Stomach smooth muscle (tissue), 2 donors: ENCODE data around the gene TBX1.
"Not testable (repeated sequence)": the region's sequence is repeated elsewhere in the genome, so short reads cannot be mapped to it uniquely, and the experiment has no call there.

Experiments
- H3K27ac ChIP-seq: one replicate; pipeline ENCODE4 v1.7.0; 2013; ENCODE audit warnings: mild to moderate bottlenecking, low read length, inconsistent platforms
- H3K27me3 ChIP-seq, 2 donors: one replicate each; pipeline ENCODE4 v1.7.0; 2013; ENCODE audit warnings: low read length in 2 of 2; ENCODE audit not compliant: insufficient read depth in 2 of 2, control insufficient read depth in 1 of 2
- H3K36me3 ChIP-seq, 2 donors: one replicate each; pipeline ENCODE4 v1.7.0; 2013; ENCODE audit warnings: low read length in 2 of 2; ENCODE audit not compliant: control insufficient read depth in 2 of 2, insufficient read depth in 2 of 2
- H3K4me1 ChIP-seq: one replicate; pipeline ENCODE4 v1.7.0; 2013; ENCODE audit warnings: low read length; ENCODE audit not compliant: control insufficient read depth, insufficient read depth
- H3K4me3 ChIP-seq, 2 donors: one replicate each; pipeline ENCODE4 v1.7.0; 2013; ENCODE audit warnings: low read length in 2 of 2
- H3K9ac ChIP-seq, 2 donors: one replicate each; pipeline ENCODE4 v1.7.0; 2013; ENCODE audit warnings: low read length in 2 of 2, mild to moderate bottlenecking in 1 of 2
- H3K9me3 ChIP-seq, 2 donors: one replicate each; pipeline ENCODE4 v1.7.0; 2013; ENCODE audit warnings: low read length in 2 of 2; ENCODE audit not compliant: control insufficient read depth in 2 of 2
- donor health status: healthy.
- donor health status: Pancreatic carcinoma.

Gene TBX1

DNA sequence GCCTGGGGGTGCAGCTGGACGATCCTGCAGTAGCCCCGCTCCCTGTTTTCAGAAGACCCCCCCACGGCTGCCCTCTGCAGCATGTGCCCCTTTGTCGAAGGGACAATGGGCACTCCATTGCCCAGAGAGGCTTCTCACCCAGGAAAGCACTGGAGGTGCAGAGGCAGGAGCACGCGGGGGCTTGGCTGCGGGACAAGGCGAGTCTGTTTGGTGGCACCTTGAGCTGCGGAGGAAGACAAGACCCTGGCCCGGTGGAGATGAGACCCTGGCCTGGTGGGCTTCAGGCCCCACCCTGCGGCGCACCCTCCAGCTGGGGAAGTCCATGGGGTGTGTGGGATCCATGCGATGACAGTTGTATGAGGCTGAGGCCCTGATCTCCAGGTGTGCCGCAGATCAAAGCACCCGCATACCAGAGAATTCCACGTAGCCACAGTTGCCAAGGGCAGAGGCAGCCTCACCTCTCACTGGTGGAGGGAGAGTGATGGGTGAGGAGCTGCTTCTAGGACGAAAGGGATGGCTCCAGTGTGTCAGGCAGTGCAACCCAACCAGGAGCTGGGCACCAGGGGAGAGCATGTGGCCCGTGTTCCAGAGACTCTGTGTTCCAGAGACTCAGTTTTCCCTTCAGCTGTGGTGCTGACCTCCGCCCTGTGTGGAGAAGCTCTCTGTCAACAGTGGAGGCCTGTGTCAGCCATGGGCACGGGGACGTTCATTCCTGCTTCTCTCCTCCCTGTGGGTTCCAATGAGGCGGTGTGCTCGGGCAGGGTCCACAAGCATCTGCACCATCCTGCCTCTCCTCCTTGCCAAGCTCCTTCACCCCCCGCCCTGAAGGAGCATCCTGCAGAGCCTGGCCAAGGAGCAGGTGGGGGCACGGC is 10.0 kb downstream of the TBX1 start:
- Histone ChIP-seq H3K9ac (no peak overlapping the region), H3K4me1 (peaks cover 10% of the 10 kb centered on the region), H3K9me3 (no peaks in the 10 kb centered on the region), H3K27ac (no peak overlapping the region), H3K36me3 (no peaks in the 10 kb centered on the region), H3K27me3 (peaks cover 43 to 59% of the 10 kb centered on the region in 2 donors), H3K4me3 (no peak overlapping the region)

GRCh38 chr22:19772422-19772672 is 11.8 kb downstream of the TBX1 start:
- peaks cover 41 to 47% of the 10 kb centered on the region in 2 donors for H3K27me3 ChIP-seq
- no peak overlapping the region for H3K27ac ChIP-seq

GRCh38 chr22:19772673-19773469 is 12.3 kb downstream of the TBX1 start:
- Histone ChIP-seq H3K36me3 (no peaks in the 10 kb centered on the region), H3K4me1 (peaks cover 2% of the 10 kb centered on the region), H3K9me3 (no peaks in the 10 kb centered on the region), H3K27ac (no peak overlapping the region), H3K9ac (no peak overlapping the region), H3K4me3 (no peak overlapping the region), H3K27me3 (peaks cover 37 to 42% of the 10 kb centered on the region in 2 donors)

More at GRCh38 chr22:19772422-19772672, 11.8 kb downstream of the TBX1 start:
- Histone ChIP-seq H3K36me3 (no peaks in the 10 kb centered on the region), H3K9ac (no peak overlapping the region), H3K9me3 (no peaks in the 10 kb centered on the region), H3K4me3 (no peak overlapping the region), H3K4me1 (peaks cover 2% of the 10 kb centered on the region)

- H3K9ac ChIP-seq = no peak overlapping the region
- H3K9me3 ChIP-seq = no peaks in the 10 kb centered on the region
- no peaks in the 10 kb centered on the region for H3K36me3 ChIP-seq
- H3K27me3 ChIP-seq = peaks cover 30 to 35% of the 10 kb centered on the region in 2 donors
- peaks cover 2% of the 10 kb centered on the region for H3K4me1 ChIP-seq
- H3K4me3 ChIP-seq = no peak overlapping the region
- no peak overlapping the region for H3K27ac ChIP-seq
These were observed 13.0 kb downstream of the TBX1 start for GRCh38 chr22:19773470-19774040.

DNA sequence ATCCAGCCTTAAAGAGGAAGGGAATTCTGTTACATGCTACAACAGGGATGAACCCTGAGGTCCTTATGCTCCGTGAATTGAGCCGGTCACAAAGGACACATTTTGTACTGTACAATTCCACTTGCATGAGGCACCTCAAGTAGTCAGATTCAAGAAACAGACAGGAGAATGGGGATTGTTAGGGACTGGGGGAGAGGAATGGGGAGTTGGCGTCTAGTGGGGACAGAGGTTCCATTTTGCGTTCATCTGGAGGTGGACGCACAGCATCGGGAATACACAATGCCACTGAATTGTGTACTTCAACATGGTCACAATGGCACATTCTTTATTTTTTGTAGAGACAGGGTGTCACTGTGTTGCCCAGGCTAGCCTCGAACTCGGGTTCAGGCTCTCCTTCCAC is 14.1 kb downstream of the TBX1 start:
- no peaks in the 10 kb centered on the region for H3K36me3 ChIP-seq
- H3K9ac ChIP-seq = no peak overlapping the region
- no peak overlapping the region for H3K4me3 ChIP-seq
- H3K9me3 ChIP-seq = no peaks in the 10 kb centered on the region
- H3K27me3 ChIP-seq = peaks cover 23 to 35% of the 10 kb centered on the region in 2 donors
- peaks cover 2% of the 10 kb centered on the region for H3K4me1 ChIP-seq
- H3K27ac ChIP-seq = no peak overlapping the region

- Histone ChIP-seq H3K4me3 (no peak overlapping the region), H3K27ac (no peak overlapping the region), H3K9ac (no peak overlapping the region), H3K36me3 (no peaks in the 10 kb centered on the region), H3K4me1 (peaks cover 2% of the 10 kb centered on the region), H3K27me3 (peaks cover 14 to 27% of the 10 kb centered on the region in 2 donors), H3K9me3 (no peaks in the 10 kb centered on the region)
These were observed 15.1 kb downstream of the TBX1 start for GRCh38 chr22:19775496-19776325.

- Histone ChIP-seq H3K4me3 (no peak overlapping the region), H3K36me3 (no peaks in the 10 kb centered on the region), H3K27me3 (peaks cover 12 to 21% of the 10 kb centered on the region in 2 donors), H3K9me3 (no peaks in the 10 kb centered on the region), H3K4me1 (peaks cover 2% of the 10 kb centered on the region), H3K9ac (no peak overlapping the region), H3K27ac (no peak overlapping the region)
These were observed 16.0 kb downstream of the TBX1 start for GRCh38 chr22:19776433-19777031.

GRCh38 chr22:19777192-19777591 is 16.6 kb downstream of the TBX1 start:
- not testable (repeated sequence) for H3K4me3 ChIP-seq, H3K27ac ChIP-seq, H3K9ac ChIP-seq, H3K4me1 ChIP-seq, H3K36me3 ChIP-seq, H3K9me3 ChIP-seq
- H3K27me3 ChIP-seq = peaks cover 10 to 17% of the 10 kb centered on the region in 2 donors

DNA sequence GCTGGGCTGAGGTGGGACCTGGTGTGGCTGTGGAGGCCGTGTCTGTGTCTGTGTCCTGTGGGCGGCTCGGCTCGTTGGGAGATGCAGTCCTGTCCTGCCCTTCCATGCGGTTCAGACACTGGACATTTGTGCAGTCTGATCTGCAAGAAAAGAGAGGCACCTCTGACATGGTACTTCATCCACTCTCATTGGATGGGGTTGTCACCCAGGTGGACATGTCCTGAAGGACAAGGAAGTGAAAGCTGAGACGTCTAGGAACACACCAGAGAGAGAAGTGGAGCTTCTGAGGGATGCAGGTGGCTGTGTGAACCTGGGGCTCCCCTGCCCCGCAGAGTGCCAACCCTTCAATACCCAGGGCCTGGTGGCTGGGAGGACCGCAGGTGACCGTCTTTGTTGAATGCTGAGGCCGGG is 18.4 kb downstream of the TBX1 start:
- peaks cover 2% of the 10 kb centered on the region for H3K4me1 ChIP-seq
- no peak overlapping the region for H3K9ac ChIP-seq
- H3K4me3 ChIP-seq = no peak overlapping the region
- no peak overlapping the region for H3K27ac ChIP-seq
- no peaks in the 10 kb centered on the region for H3K36me3 ChIP-seq
- H3K27me3 ChIP-seq = peaks cover 6 to 8% of the 10 kb centered on the region in 2 donors
- no peaks in the 10 kb centered on the region for H3K9me3 ChIP-seq

GRCh38 chr22:19779685-19780268 is 19.2 kb downstream of the TBX1 start:
- Histone ChIP-seq H3K27me3 (peaks cover 6 to 8% of the 10 kb centered on the region in 2 donors), H3K9ac (no peak overlapping the region), H3K36me3 (no peaks in the 10 kb centered on the region), H3K4me3 (peak overlapping the region in 1 of 2 donors; percentile 40), H3K9me3 (no peaks in the 10 kb centered on the region), H3K4me1 (peaks cover 2% of the 10 kb centered on the region), H3K27ac (no peak overlapping the region)
